ENCODE measurements around the gene ABTB2. TPM values are rescaled to one million over a fixed set of nuclear protein-coding genes. Genes with fewer than 3 reads are reported as not detected.

The ABTB2 gene
- polyA plus RNA-seq, 1 donor from 2014 or later: 0.68 TPM

GRCh38 chr11:34330653-34331052 lies 27.2 kb downstream of the ABTB2 start:
- Histone ChIP-seq H3K9me2 (ENCODE audit: insufficient read depth, low read length) (no peaks in the 10 kb centered on the region), H3K27ac (ENCODE audit: low read length) (no peak overlapping the region), H3K9me3 (ENCODE audit: low read length) (no peaks in the 10 kb centered on the region), H3K79me2 (replicated peaks; ENCODE audit: insufficient read depth, low read length) (no peaks in the 10 kb centered on the region), H3K36me3 (ENCODE audit: insufficient read depth, low read length) (no peaks in the 10 kb centered on the region), H4K20me1 (ENCODE audit: insufficient read depth) (no peaks in the 10 kb centered on the region), H3K4me3 (ENCODE audit: low read length) (no peak overlapping the region), H3K27me3 (ENCODE audit: insufficient read depth, low read depth, low read length) (no peaks in the 10 kb centered on the region), H2AFZ (ENCODE audit: low read depth, low read length) (no peak overlapping the region), H3K9ac (ENCODE audit: low read length) (no peak overlapping the region), H3F3A (ENCODE audit: insufficient read depth, low read length, poor library complexity, severe bottlenecking) (no peaks in the 10 kb centered on the region), H3K4me2 (ENCODE audit: low read length) (no peak overlapping the region)
- TF ChIP-seq SMC3 (conservative IDR thresholded peaks at IDR 0.05; ENCODE audit: poor library complexity) (no peak), RAD21 (conservative IDR thresholded peaks at IDR 0.05) (no peak), CTCF (IDR thresholded peaks at IDR 0.05; ENCODE audit: poor library complexity, severe bottlenecking) (no peak), EP300 (conservative IDR thresholded peaks at IDR 0.05; ENCODE audit: poor library complexity, severe bottlenecking) (no peak), EZH2 (IDR thresholded peaks at IDR 0.05; ENCODE audit: borderline replicate concordance, insufficient read depth, low read length, poor library complexity, severe bottlenecking) (no peak), MXI1 (conservative IDR thresholded peaks at IDR 0.05; ENCODE audit: poor library complexity, severe bottlenecking) (no peak)

- Histone ChIP-seq H3K27me3 (ENCODE audit: insufficient read depth, low read depth, low read length) (no peaks in the 10 kb centered on the region), H3K9me3 (ENCODE audit: low read length) (no peaks in the 10 kb centered on the region), H4K20me1 (ENCODE audit: insufficient read depth) (no peaks in the 10 kb centered on the region), H3K27ac (ENCODE audit: low read length) (no peak overlapping the region), H3K79me2 (replicated peaks; ENCODE audit: insufficient read depth, low read length) (no peaks in the 10 kb centered on the region), H3K9ac (ENCODE audit: low read length) (no peak overlapping the region), H3K4me2 (ENCODE audit: low read length) (no peak overlapping the region), H3F3A (ENCODE audit: insufficient read depth, low read length, poor library complexity, severe bottlenecking) (no peaks in the 10 kb centered on the region), H3K9me2 (ENCODE audit: insufficient read depth, low read length) (no peaks in the 10 kb centered on the region), H2AFZ (ENCODE audit: low read depth, low read length) (no peak overlapping the region), H3K4me3 (ENCODE audit: low read length) (no peak overlapping the region), H3K36me3 (ENCODE audit: insufficient read depth, low read length) (no peaks in the 10 kb centered on the region)
- no peak for TF ChIP-seq SMC3 (conservative IDR thresholded peaks at IDR 0.05; ENCODE audit: poor library complexity)
- no peak for TF ChIP-seq EP300 (conservative IDR thresholded peaks at IDR 0.05; ENCODE audit: poor library complexity, severe bottlenecking)
- TF ChIP-seq RAD21 (conservative IDR thresholded peaks at IDR 0.05): no peak
- TF ChIP-seq CTCF (IDR thresholded peaks at IDR 0.05; ENCODE audit: poor library complexity, severe bottlenecking): no peak
- TF ChIP-seq TAF1 (IDR thresholded peaks at IDR 0.05; ENCODE audit: low read depth): no peak
- TF ChIP-seq REST (IDR thresholded peaks at IDR 0.05; ENCODE audit: borderline replicate concordance): no peak
- no peak for TF ChIP-seq POLR2AphosphoS5 (IDR thresholded peaks at IDR 0.05)
- TF ChIP-seq EZH2 (IDR thresholded peaks at IDR 0.05; ENCODE audit: borderline replicate concordance, insufficient read depth, low read length, poor library complexity, severe bottlenecking): no peak
- TF ChIP-seq MXI1 (conservative IDR thresholded peaks at IDR 0.05; ENCODE audit: poor library complexity, severe bottlenecking): no peak
Measured at GRCh38 chr11:34329876-34330275, 27.9 kb downstream of the ABTB2 start.

Measured in neural cell (in vitro differentiated cells).